DOHH2 (cell line): Measurements from ENCODE around the gene SULT6B1.

Source experiments
- CTCF ChIP-seq: fragments of 200-600 bp; sonication (generic); IDR thresholded peaks from one replicate; pipeline ENCODE4 v1.5.1; 2014; ENCODE audit warnings: antibody characterized with exemption, mild to moderate bottlenecking, low read depth, low read length; ENCODE audit not compliant: poor library complexity, severe bottlenecking
- EZH2phosphoT487 ChIP-seq: fragments of 200-600 bp; sonication (generic); IDR thresholded peaks from 2 replicates; pipeline ENCODE4 v1.6.1; 2017; ENCODE audit warnings: borderline replicate concordance, mild to moderate bottlenecking, antibody characterized with exemption, low read length, moderate library complexity, mixed read lengths

GRCh38 chr2:37171624-37171950 lies 16.9 kb downstream of the SULT6B1 start:
- TF ChIP-seq CTCF (no peak), EZH2phosphoT487 (no peak)
